ENCODE measurements around the gene HDHD2.

HDHD2 gene

DNA sequence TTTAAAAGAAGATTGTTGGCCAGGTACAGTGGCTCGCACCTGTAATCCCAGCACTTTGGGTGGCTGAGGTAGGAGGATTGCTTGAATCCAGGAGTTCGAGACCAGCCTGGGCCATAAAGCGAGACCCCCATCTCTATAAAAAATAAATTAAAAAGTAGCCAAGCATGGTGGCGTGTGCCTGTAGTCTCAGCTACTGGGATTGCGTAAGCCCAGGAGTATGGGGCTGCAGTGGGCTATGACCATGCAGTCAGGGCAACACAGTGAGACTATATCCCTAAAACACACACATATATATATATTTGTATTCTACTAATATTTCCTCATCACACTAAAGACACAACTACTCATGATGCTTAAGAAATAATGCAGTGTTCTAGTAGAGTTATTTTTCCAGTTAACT, 7.1 kb downstream of the HDHD2 start:
- peak; percentile 41; the same call in 1 of the 2 replicates for TF ChIP-seq CEBPB (IDR thresholded peaks at IDR 0.05)
- no peak for TF ChIP-seq TAF1 (IDR thresholded peaks at IDR 0.05; ENCODE audit: low read depth)

DNA sequence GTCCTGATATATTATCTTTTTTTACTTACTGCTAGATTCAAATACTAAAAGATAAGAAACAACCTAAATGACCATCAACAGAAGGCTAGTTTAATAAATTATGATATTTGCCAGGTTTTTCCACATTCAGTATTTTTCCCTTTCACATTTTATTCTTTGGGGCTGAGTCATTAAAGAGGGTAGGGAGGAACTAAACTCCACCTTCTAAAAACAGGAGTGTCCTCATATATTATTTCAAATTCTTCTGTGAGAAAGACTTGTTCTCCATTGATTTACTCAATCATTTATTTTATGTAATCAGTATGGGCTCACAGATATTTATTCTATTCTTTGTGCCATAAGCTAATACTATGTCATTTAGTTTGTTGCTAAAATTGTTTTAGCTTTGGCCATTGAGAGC, 9.0 kb downstream of the HDHD2 start:
- TF ChIP-seq TEAD4 (IDR thresholded peaks at IDR 0.05) (no peak), CEBPB (IDR thresholded peaks at IDR 0.05) (no peak), RAD21 (IDR thresholded peaks at IDR 0.05; ENCODE audit: low read depth) (no peak), EP300 (IDR thresholded peaks at IDR 0.05; ENCODE audit: borderline replicate concordance) (no peak), YY1 (IDR thresholded peaks at IDR 0.05; ENCODE audit: low read depth) (no peak), EGR1 (IDR thresholded peaks at IDR 0.05) (no peak), ZBTB7A (IDR thresholded peaks at IDR 0.05; ENCODE audit: low read depth) (no peak), REST (IDR thresholded peaks at IDR 0.05; ENCODE audit: low read depth) (no peak), TAF1 (IDR thresholded peaks at IDR 0.05; ENCODE audit: low read depth) (no peak), FOXM1 (IDR thresholded peaks at IDR 0.05; ENCODE audit: borderline replicate concordance, low read depth) (no peak), MAX (IDR thresholded peaks at IDR 0.05) (no peak)
- TF ChIP-seq, protein P1, sequence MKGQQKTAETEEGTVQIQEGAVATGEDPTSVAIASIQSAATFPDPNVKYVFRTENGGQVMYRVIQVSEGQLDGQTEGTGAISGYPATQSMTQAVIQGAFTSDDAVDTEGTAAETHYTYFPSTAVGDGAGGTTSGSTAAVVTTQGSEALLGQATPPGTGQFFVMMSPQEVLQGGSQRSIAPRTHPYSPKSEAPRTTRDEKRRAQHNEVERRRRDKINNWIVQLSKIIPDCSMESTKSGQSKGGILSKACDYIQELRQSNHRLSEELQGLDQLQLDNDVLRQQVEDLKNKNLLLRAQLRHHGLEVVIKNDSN (IDR thresholded peaks at IDR 0.05): no peak

DNA sequence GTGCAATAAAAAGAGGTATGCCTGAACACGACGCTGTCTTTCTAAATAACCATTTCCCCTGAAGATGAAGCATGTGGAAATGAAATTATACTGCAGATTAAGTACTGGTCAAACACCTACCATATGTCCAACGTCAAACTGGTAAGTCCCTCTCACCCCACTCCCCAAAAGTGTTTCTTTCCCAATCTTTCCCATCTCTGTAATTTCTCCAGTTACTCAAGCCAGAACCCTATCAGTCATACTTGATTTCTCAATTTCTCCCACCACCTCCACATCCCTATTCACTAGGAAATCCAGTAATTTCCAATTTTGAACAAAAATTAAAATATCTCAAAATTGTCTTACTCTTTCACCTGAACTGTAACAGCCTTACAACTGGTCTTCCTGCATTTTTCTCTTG, 29.2 kb downstream of the HDHD2 start:
- TF ChIP-seq REST (IDR thresholded peaks at IDR 0.05; ENCODE audit: low read depth) (no peak), EP300 (IDR thresholded peaks at IDR 0.05; ENCODE audit: borderline replicate concordance) (no peak), RAD21 (IDR thresholded peaks at IDR 0.05; ENCODE audit: low read depth) (no peak), EGR1 (IDR thresholded peaks at IDR 0.05) (no peak), CEBPB (IDR thresholded peaks at IDR 0.05) (no peak), TAF1 (IDR thresholded peaks at IDR 0.05; ENCODE audit: low read depth) (no peak), ZBTB7A (IDR thresholded peaks at IDR 0.05; ENCODE audit: low read depth) (no peak), MAX (IDR thresholded peaks at IDR 0.05) (no peak), YY1 (IDR thresholded peaks at IDR 0.05; ENCODE audit: low read depth) (no peak), TCF12 (IDR thresholded peaks at IDR 0.05; ENCODE audit: low read depth) (no peak), FOXM1 (IDR thresholded peaks at IDR 0.05; ENCODE audit: borderline replicate concordance, low read depth) (no peak), CREB1 (IDR thresholded peaks at IDR 0.05; ENCODE audit: low read depth) (no peak)
- TF ChIP-seq, protein P1 (IDR thresholded peaks at IDR 0.05): no peak

- TF ChIP-seq ZBTB7A (IDR thresholded peaks at IDR 0.05; ENCODE audit: low read depth): no peak
- no peak for TF ChIP-seq TEAD4 (IDR thresholded peaks at IDR 0.05)
Measured at GRCh38 chr18:47120428-47120827, 29.9 kb downstream of the HDHD2 start.

DNA sequence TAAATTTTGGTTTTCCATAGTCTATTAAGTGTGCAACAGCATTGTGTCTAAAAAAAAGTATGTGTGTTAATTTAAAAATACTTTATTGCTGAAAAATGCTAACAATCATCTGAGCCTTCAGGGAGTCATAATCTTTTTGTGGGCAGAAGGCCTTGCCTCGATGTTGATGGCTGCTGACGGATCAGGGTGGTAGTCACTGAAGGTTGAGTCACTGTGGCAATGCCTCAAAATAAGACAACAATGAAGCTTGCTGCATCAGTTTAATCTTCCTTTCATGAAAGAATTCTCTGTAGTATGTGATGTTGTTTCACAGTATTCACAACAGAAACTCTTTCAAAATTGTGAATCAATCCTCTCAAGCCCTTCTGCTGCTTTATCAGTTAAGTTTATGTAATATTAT, 31.3 kb downstream of the HDHD2 start:
- TF ChIP-seq CEBPB (IDR thresholded peaks at IDR 0.05) (no peak), EGR1 (IDR thresholded peaks at IDR 0.05) (no peak), FOXM1 (IDR thresholded peaks at IDR 0.05; ENCODE audit: borderline replicate concordance, low read depth) (no peak), NFIC (IDR thresholded peaks at IDR 0.05) (no peak), TEAD4 (IDR thresholded peaks at IDR 0.05) (no peak), CREB1 (IDR thresholded peaks at IDR 0.05; ENCODE audit: low read depth) (no peak), MAX (IDR thresholded peaks at IDR 0.05) (no peak), YY1 (IDR thresholded peaks at IDR 0.05; ENCODE audit: low read depth) (no peak), TCF12 (IDR thresholded peaks at IDR 0.05; ENCODE audit: low read depth) (no peak), ZBTB7A (IDR thresholded peaks at IDR 0.05; ENCODE audit: low read depth) (no peak), TAF1 (IDR thresholded peaks at IDR 0.05; ENCODE audit: low read depth) (no peak), EP300 (IDR thresholded peaks at IDR 0.05; ENCODE audit: borderline replicate concordance) (no peak), REST (IDR thresholded peaks at IDR 0.05; ENCODE audit: low read depth) (no peak), RAD21 (IDR thresholded peaks at IDR 0.05; ENCODE audit: low read depth) (no peak)
- TF ChIP-seq, protein P1 (IDR thresholded peaks at IDR 0.05): no peak
